WTC11 (cell line): ENCODE results near the gene TNIP2. TPM values are rescaled to one million over a fixed set of nuclear protein-coding genes. Genes with fewer than 3 reads are reported as not detected.

Experiments used
- ATAC-seq: fragments of 200-7000 bp; cut with Tn5 transposase; 2 replicates; pipeline ENCODE4 v1.10.0; 2021; ENCODE audit warnings: mild to moderate bottlenecking, moderate library complexity
- CTCF ChIA-PET: fragments of 300-600 bp; sonication (Branson Sonifier 250); formaldehyde crosslinking; loops from one replicate; lab custom pipeline; 2021; ENCODE audit warnings: antibody characterized with exemption; lab: Charles Lee
- POLR2A ChIA-PET: fragments of 350-600 bp; sonication (Branson Sonifier 250); formaldehyde crosslinking; loops from one replicate; lab custom pipeline; 2021; ENCODE audit warnings: antibody characterized with exemption; lab: Charles Lee
- DNase-seq: peaks from one replicate; pipeline ENCODE4 v3.0.0; 2021; ENCODE audit warnings: low spot score
- H3K27ac Mint-ChIP-seq: 2 replicates; pipeline ENCODE4 v1.8.0; 2021; ENCODE audit warnings: mixed read lengths
- H3K27me3 Mint-ChIP-seq: 2 replicates; pipeline ENCODE4 v1.8.0; 2021; ENCODE audit warnings: low read depth, mild to moderate bottlenecking, moderate library complexity, mixed read lengths
- H3K36me3 Mint-ChIP-seq: 2 replicates; pipeline ENCODE4 v1.8.0; 2021; ENCODE audit warnings: mixed read lengths
- H3K4me1 Mint-ChIP-seq: 2 replicates; pipeline ENCODE4 v1.8.0; 2022; ENCODE audit warnings: mixed read lengths
- H3K4me3 Mint-ChIP-seq: 2 replicates; pipeline ENCODE4 v1.8.0; 2021; ENCODE audit warnings: mild to moderate bottlenecking, moderate library complexity, mixed read lengths
- H3K9me3 Mint-ChIP-seq: 2 replicates; pipeline ENCODE4 v1.8.0; 2021; ENCODE audit warnings: mixed read lengths
- CBFB ChIP-seq: sonication (generic); formaldehyde crosslinking; IDR thresholded peaks from 2 replicates; pipeline ENCODE4 v1.8.1; 2022; ENCODE audit warnings: mild to moderate bottlenecking, low read depth, missing genetic modification reagents
- CREB1 ChIP-seq: sonication (generic); formaldehyde crosslinking; IDR thresholded peaks from 2 replicates; pipeline ENCODE4 v1.8.0; 2023; ENCODE audit warnings: mild to moderate bottlenecking, missing genetic modification reagents
- ELF4 ChIP-seq: sonication (generic); formaldehyde crosslinking; IDR thresholded peaks from 2 replicates; pipeline ENCODE4 v1.8.1; 2022; ENCODE audit warnings: low read depth, mild to moderate bottlenecking, moderate library complexity, missing genetic modification reagents
- FOXK1 ChIP-seq: sonication (generic); formaldehyde crosslinking; IDR thresholded peaks from 2 replicates; pipeline ENCODE4 v1.8.0; 2022; ENCODE audit warnings: mild to moderate bottlenecking, moderate library complexity, missing genetic modification reagents
- JUN ChIP-seq: sonication (generic); formaldehyde crosslinking; IDR thresholded peaks from 2 replicates; pipeline ENCODE4 v1.8.0; 2023; ENCODE audit warnings: mild to moderate bottlenecking, missing genetic modification reagents
- KAT7 ChIP-seq: sonication (generic); formaldehyde crosslinking; IDR thresholded peaks from 2 replicates; pipeline ENCODE4 v1.8.1; 2023; ENCODE audit warnings: missing genetic modification reagents, mild to moderate bottlenecking, borderline replicate concordance
- MYBL2 ChIP-seq: sonication (generic); formaldehyde crosslinking; IDR thresholded peaks from 2 replicates; pipeline ENCODE4 v1.8.1; 2023; ENCODE audit warnings: mild to moderate bottlenecking, moderate library complexity, missing genetic modification reagents
- NFE2L1 ChIP-seq: sonication (generic); formaldehyde crosslinking; IDR thresholded peaks from 2 replicates; pipeline ENCODE4 v1.8.1; 2023; ENCODE audit warnings: missing genetic modification reagents
- NFYB ChIP-seq: sonication (generic); formaldehyde crosslinking; conservative IDR thresholded peaks from 2 replicates; pipeline ENCODE4 v1.8.0; 2022; ENCODE audit warnings: low read depth, missing genetic modification reagents
- RORB ChIP-seq: fragments of 250-450 bp; sonication (Bioruptor Pico); IDR thresholded peaks from 2 replicates; pipeline ENCODE4 v1.9.0; 2021; ENCODE audit warnings: mild to moderate bottlenecking
- SP1 ChIP-seq: sonication (generic); formaldehyde crosslinking; conservative IDR thresholded peaks from 2 replicates; pipeline ENCODE4 v1.8.1; 2022; ENCODE audit warnings: missing genetic modification reagents
- TEAD1 ChIP-seq: sonication (generic); formaldehyde crosslinking; IDR thresholded peaks from 2 replicates; pipeline ENCODE4 v1.8.0; 2022; ENCODE audit warnings: mild to moderate bottlenecking, missing genetic modification reagents
- TEAD4 ChIP-seq: sonication (generic); formaldehyde crosslinking; IDR thresholded peaks from 2 replicates; pipeline ENCODE4 v1.8.0; 2022; ENCODE audit warnings: mild to moderate bottlenecking, missing genetic modification reagents
- ZNF396 ChIP-seq: fragments of 250-450 bp; sonication (Bioruptor Pico); IDR thresholded peaks from 2 replicates; pipeline ENCODE4 v1.8.0; 2021; ENCODE audit warnings: mild to moderate bottlenecking, moderate library complexity, borderline replicate concordance
- total RNA-seq: library from RNA; stranded (reverse); gene quantifications from 3 replicates; pipeline ENCODE4 v1.2.3, GENCODE V29; 2021
- TF ChIP-seq, protein P1 (sequence below): fragments of 250-450 bp; sonication (Bioruptor Pico); conservative IDR thresholded peaks from 2 replicates; pipeline ENCODE4 v1.9.0; 2021; ENCODE audit warnings: mild to moderate bottlenecking
- TF ChIP-seq, protein P2 (sequence below): sonication (generic); formaldehyde crosslinking; IDR thresholded peaks from 2 replicates; pipeline ENCODE4 v1.8.0; 2022; ENCODE audit warnings: missing genetic modification reagents
- TF ChIP-seq, protein P3 (sequence below): sonication (generic); formaldehyde crosslinking; IDR thresholded peaks from 2 replicates; pipeline ENCODE4 v1.8.0; 2022; ENCODE audit warnings: mild to moderate bottlenecking, missing genetic modification reagents
- TF ChIP-seq, protein P4 (sequence below): sonication (generic); formaldehyde crosslinking; IDR thresholded peaks from 2 replicates; pipeline ENCODE4 v1.8.1; 2023; ENCODE audit warnings: mild to moderate bottlenecking, missing genetic modification reagents, moderate library complexity
- TF ChIP-seq, protein P5 (sequence below): sonication (generic); formaldehyde crosslinking; IDR thresholded peaks from 2 replicates; pipeline ENCODE4 v1.8.1; 2022; ENCODE audit warnings: missing genetic modification reagents, borderline replicate concordance
- TF ChIP-seq, protein P6 (sequence below): sonication (generic); formaldehyde crosslinking; IDR thresholded peaks from 2 replicates; pipeline ENCODE4 v1.8.0; 2022; ENCODE audit warnings: mild to moderate bottlenecking, missing genetic modification reagents

The TNIP2 gene
- total RNA-seq, 1 experiment from 2014 or later = 44.4 TPM

DNA sequence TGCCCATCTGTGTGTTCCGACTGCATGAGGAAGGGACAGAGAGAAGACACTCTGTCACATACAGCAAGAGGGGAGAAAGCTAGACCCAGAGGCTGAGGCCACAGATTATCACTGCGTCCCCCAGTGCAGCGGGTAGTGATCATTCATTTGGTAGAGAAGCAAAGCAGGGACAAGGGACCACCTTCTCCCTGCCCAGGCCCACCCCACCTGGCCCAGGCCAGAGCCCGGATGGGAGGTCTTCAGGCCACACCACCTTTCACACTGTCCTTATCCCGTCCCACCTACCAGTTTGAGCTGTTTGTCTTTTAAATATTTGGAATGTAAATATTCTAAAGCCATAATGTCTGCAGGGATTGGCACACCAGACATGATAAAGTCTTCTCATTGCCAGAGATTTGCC is 10.6 kb downstream of the TNIP2 start (continued):
- no peak for TF ChIP-seq MYBL2 (CRISPR knock-in tag)
- TF ChIP-seq, protein P1, sequence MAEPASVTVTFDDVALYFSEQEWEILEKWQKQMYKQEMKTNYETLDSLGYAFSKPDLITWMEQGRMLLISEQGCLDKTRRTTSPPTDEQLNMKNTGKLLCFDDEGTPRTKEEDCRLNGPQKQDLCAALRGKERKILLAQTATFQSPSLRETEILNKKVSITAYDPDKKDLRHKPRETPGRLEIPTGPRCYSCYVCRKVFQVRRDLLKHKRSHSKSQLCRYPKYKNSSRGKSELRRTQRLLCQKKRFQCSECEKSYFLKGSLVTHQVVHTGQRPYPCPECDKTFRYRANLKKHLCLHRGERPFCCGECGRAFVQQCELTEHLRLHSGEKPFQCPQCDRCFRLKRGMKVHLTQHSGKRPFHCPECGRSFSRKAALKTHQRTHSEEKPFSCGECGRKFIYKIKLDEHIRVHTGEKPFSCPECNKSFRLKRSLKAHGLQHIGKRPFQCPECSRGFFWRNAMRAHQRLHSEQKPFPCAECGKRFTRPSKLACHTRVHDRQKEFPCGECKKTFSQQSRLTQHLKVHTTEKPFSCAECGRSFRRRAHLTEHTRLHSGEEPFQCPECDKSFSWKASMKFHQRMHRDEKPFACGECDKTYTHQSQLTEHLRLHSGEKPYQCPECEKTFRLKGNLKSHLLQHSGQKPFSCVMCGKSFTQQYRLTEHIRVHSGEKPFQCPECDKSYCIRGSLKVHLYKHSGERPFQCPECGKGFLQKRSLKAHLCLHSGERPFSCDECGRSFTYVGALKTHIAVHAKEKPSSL (CRISPR knock-in tag) = no peak
- TF ChIP-seq FOXK1 (CRISPR knock-in tag) = no peak
- TF ChIP-seq, protein P2, sequence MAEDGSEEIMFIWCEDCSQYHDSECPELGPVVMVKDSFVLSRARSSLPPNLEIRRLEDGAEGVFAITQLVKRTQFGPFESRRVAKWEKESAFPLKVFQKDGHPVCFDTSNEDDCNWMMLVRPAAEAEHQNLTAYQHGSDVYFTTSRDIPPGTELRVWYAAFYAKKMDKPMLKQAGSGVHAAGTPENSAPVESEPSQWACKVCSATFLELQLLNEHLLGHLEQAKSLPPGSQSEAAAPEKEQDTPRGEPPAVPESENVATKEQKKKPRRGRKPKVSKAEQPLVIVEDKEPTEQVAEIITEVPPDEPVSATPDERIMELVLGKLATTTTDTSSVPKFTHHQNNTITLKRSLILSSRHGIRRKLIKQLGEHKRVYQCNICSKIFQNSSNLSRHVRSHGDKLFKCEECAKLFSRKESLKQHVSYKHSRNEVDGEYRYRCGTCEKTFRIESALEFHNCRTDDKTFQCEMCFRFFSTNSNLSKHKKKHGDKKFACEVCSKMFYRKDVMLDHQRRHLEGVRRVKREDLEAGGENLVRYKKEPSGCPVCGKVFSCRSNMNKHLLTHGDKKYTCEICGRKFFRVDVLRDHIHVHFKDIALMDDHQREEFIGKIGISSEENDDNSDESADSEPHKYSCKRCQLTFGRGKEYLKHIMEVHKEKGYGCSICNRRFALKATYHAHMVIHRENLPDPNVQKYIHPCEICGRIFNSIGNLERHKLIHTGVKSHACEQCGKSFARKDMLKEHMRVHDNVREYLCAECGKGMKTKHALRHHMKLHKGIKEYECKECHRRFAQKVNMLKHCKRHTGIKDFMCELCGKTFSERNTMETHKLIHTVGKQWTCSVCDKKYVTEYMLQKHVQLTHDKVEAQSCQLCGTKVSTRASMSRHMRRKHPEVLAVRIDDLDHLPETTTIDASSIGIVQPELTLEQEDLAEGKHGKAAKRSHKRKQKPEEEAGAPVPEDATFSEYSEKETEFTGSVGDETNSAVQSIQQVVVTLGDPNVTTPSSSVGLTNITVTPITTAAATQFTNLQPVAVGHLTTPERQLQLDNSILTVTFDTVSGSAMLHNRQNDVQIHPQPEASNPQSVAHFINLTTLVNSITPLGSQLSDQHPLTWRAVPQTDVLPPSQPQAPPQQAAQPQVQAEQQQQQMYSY (CRISPR knock-in tag) = no peak
- TF ChIP-seq CREB1 = no peak
- TF ChIP-seq RORB = no peak
- TF ChIP-seq KAT7 (CRISPR knock-in tag) = no peak
- TF ChIP-seq, protein P3, sequence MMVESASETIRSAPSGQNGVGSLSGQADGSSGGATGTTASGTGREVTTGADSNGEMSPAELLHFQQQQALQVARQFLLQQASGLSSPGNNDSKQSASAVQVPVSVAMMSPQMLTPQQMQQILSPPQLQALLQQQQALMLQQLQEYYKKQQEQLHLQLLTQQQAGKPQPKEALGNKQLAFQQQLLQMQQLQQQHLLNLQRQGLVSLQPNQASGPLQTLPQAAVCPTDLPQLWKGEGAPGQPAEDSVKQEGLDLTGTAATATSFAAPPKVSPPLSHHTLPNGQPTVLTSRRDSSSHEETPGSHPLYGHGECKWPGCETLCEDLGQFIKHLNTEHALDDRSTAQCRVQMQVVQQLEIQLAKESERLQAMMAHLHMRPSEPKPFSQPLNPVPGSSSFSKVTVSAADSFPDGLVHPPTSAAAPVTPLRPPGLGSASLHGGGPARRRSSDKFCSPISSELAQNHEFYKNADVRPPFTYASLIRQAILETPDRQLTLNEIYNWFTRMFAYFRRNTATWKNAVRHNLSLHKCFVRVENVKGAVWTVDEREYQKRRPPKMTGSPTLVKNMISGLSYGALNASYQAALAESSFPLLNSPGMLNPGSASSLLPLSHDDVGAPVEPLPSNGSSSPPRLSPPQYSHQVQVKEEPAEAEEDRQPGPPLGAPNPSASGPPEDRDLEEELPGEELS (CRISPR knock-in tag) = no peak
- TF ChIP-seq NFYB = no peak
- no peak for TF ChIP-seq SP1

DNA sequence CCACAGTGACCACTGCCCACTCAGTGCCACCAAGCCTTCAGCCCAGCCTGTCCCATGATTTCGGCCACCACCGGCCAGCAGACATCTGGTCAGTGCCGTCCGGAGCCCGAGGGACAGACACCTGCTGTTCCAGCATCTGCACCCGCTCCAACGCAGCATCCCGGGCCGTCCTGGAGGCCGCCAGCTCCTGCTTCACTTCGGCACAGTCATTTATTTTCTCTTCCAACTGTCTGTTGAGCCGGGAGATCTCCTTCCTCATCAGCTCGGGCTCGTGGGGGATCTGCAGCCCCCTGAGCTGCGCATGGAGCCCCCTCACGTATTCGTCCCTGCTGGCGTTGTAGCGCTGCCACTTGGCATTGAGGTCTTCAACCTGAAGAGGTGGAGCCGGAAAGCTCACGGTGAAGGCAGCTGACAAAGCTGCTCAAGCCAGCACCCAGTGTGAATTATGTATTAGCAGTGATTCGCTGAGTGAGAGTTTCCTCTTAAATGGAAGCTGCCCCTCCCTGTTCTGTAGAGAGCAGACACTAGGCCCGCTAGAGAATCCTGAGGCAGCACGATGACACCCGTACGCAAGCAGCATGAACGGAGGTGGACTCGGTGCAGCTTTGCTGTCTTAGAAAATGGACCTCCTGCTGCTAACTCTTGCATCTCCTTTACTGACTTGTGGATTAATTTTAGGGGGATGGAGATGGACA is 11.4 kb downstream of the TNIP2 start:
- Mint-ChIP-seq H3K36me3 (peaks cover 41% of the 10 kb centered on the region), H3K4me1 (no peaks in the 10 kb centered on the region), H3K27ac (peak overlapping the region; percentile 68; the same call in 1 of the 2 replicates), H3K9me3 (no peaks in the 10 kb centered on the region), H3K27me3 (no peaks in the 10 kb centered on the region), H3K4me3 (no peak overlapping the region)
- no peak for DNase-seq
- ATAC-seq = no peak
- ChIA-PET CTCF (interaction anchor here (0.6 to 1.4 kb wide), 2 partner anchors 11 to 23 kb away, joined by 3 to 5 read pairs; partner anchors contain the start of gene TNIP2), POLR2A (no interaction called here)
- TF ChIP-seq NFE2L1 (CRISPR knock-in tag) (no peak), ZNF396 (CRISPR knock-in tag) (no peak), JUN (CRISPR knock-in tag) (no peak), TEAD1 (no peak), SP1 (no peak), RORB (no peak), TEAD4 (CRISPR knock-in tag) (no peak), ELF4 (CRISPR knock-in tag) (no peak), CBFB (CRISPR knock-in tag) (no peak)
- TF ChIP-seq, protein P4, sequence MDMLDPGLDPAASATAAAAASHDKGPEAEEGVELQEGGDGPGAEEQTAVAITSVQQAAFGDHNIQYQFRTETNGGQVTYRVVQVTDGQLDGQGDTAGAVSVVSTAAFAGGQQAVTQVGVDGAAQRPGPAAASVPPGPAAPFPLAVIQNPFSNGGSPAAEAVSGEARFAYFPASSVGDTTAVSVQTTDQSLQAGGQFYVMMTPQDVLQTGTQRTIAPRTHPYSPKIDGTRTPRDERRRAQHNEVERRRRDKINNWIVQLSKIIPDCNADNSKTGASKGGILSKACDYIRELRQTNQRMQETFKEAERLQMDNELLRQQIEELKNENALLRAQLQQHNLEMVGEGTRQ (CRISPR knock-in tag) = no peak
- TF ChIP-seq, protein P3 (CRISPR knock-in tag) = no peak
- TF ChIP-seq, protein P5, sequence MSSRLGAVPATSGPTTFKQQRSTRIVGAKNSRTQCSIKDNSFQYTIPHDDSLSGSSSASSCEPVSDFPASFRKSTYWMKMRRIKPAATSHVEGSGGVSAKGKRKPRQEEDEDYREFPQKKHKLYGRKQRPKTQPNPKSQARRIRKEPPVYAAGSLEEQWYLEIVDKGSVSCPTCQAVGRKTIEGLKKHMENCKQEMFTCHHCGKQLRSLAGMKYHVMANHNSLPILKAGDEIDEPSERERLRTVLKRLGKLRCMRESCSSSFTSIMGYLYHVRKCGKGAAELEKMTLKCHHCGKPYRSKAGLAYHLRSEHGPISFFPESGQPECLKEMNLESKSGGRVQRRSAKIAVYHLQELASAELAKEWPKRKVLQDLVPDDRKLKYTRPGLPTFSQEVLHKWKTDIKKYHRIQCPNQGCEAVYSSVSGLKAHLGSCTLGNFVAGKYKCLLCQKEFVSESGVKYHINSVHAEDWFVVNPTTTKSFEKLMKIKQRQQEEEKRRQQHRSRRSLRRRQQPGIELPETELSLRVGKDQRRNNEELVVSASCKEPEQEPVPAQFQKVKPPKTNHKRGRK (CRISPR knock-in tag) = no peak
- TF ChIP-seq, protein P6, sequence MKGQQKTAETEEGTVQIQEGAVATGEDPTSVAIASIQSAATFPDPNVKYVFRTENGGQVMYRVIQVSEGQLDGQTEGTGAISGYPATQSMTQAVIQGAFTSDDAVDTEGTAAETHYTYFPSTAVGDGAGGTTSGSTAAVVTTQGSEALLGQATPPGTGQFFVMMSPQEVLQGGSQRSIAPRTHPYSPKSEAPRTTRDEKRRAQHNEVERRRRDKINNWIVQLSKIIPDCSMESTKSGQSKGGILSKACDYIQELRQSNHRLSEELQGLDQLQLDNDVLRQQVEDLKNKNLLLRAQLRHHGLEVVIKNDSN (CRISPR knock-in tag) = no peak
- TF ChIP-seq, protein P1 (CRISPR knock-in tag) = no peak
